Hindlimb muscle (tissue), 1 donor: ENCODE measurements around the gene NRP1. TPM values are rescaled to one million over a fixed set of nuclear protein-coding genes. Genes with fewer than 3 reads are reported as not detected.

Experiments
- DNase-seq: peaks from one replicate; pipeline ENCODE4 v3.0.0-alpha.2; 2013
- polyA plus RNA-seq: library from polyadenylated mRNA; unstranded; fragments of 120-200 nt; gene quantifications from one replicate; pipeline ENCODE4 v1.2.1, GENCODE V29; 2013; ENCODE audit not compliant: insufficient read length

The NRP1 gene
- polyA plus RNA-seq, 1 donor, result 102 TPM

DNA sequence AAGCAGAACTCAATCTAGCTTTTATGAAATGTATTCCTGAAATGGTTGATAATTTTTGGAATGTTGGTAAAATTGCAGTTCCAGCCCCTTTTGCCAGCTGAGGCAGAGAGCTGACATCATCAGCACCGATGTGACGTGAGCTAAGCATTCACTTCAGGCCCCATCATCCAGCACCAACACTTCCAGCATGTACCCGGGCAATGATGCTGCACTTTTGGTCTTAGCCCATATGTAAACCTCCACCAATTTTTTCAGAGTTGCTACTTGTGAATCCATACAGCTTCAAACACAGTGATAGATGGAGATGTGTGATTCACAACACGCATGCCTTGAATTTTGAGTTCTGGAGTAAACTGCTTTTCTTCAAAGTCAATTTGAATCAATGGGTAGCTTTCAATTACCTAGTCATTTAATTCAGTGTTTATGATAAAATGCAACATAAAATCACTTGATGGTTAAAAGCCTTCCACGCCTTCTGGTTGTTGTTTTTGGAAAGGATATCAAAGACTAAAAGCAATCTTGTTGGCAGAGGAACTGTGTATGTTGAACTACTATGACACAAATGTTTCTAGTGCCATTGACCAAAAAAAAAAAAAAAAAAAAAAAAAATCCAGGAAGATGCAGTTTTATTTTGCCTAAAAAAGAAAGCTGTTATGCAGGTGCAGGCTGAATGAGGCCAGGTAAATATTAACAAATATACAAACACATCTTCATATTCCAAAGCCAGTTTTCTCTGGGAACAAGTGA lies 73.9 kb downstream of the NRP1 start:
- no peak for DNase-seq

DNA sequence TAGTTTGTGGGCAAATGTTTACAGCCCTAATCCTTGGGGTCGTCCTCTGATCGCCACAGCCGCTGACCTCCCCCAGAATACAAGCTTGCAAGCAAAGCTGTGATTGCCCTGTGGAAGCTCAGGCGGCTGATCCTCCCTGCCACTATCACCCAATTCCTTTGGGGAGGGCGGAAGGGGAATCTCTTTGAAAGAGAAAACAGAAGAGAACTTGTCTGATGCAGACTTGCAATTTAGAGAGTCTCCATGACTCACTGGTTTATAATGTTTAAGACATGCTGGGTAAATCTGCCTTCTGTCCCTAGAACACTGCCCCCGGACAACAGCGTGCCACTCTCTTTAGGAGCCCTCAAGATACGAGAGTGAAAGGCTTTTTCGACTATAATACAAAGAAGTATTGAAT lies 75.5 kb downstream of the NRP1 start:
- no peak for DNase-seq

DNA sequence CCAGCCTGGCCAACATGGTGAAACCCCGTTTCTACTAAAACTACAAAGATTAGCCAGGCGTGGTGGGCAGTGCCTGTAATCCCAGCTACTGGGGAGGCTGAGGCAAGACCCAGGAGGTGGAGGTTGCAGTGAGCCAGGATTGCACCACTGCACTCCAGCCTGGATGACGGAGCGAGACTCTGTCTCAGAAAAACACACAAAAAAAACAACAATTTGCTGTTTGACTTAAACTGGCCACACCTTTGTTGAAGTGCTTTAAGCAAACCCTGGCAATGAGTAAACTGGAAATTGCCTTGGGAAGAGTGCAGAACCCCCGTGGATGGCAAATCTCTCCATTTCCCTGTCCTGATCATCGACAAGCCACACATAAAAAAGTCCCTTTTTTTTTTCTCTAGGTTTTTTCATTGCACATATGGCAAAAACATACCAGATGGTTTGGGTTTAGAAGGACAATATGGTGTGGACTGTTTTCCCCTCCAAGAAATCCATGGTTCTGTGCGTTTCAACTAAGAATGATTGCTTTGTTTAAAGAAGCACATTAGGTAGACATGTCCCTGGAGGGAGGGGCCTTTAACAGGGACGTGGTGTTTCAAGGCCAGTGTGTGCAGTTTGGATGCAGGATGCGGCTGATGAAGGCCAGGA lies 76.9 kb downstream of the NRP1 start:
- DNase-seq, result no peak

GRCh38 chr10:33256458-33256857 lies 78.0 kb downstream of the NRP1 start:
- DNase-seq, result no peak

DNA sequence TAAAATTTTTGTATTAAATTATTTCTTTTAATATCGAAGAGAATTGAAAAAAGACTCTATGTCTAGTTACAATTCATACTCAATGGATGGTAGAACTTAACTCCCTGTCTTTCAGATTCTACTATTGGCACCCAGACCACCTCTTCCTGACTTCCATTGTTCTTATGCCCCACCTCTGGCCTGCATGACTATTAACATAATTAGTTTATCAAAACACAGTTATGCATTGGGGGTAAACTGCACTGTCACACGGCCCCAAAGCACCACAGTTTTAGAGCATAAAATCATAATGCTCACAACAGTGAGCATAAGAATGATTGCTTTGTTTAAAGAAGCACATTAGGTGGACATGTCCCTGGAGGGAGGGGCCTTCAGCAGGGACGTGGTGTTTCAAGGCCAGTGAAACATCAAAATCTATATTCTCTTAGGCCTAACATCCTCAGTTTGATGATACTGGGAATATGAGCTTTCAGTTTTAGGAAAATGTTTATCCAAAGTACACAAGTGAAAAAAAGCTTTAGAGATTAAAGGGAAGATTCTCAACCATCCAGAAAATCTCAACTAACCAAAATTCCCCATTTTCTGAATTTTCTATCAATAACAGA lies 79.8 kb downstream of the NRP1 start:
- no peak for DNase-seq

- DNase-seq, result no peak
Measured at GRCh38 chr10:33253411-33253810, 81.1 kb downstream of the NRP1 start.

DNA sequence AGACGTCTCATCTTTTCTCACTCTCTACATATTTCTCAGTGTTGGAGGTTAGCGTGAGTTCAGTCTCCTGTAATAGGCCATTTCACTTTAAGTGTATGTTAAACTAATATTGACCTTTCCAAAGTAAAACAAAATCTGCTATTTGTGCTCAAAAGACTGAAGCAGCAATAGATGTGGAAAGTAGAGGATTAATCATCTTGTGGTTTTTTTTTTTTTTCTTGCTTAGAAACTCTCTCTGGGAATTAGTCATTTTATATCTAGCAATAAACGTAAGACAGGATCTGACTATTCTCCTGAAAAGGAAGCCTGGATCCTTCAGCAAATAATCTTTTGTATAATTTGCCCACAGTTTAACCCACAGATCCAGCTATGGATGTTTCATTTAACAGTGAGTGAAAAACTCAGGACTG lies 81.7 kb downstream of the NRP1 start:
- DNase-seq, result no peak

DNA sequence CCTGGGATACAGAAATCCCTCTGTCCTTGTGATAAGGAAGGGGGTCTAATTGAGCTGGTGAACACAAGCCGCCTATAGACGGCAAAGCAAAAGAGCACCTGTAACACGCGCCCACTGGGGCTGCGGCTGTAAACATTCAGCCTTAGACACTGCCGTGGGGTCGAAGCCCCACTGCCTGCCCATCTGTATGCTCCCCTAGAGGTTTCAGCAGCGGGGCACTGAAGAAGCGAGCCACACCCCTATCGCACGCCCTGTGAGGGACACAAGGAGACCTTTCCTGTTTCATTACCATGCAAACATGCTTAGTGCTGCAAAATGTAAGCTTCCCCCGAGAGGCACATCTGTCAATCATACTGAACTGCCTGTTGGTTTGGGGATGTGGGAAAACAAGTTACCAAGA lies 82.1 kb downstream of the NRP1 start:
- DNase-seq, result no peak

- DNase-seq, result peak; percentile 21
Measured at GRCh38 chr10:33249659-33250345, 84.7 kb downstream of the NRP1 start.

- DNase-seq, result no peak
Measured at GRCh38 chr10:33249137-33249536, 85.3 kb downstream of the NRP1 start.

GRCh38 chr10:33248638-33249037 lies 85.8 kb downstream of the NRP1 start:
- DNase-seq, result no peak

- no peak for DNase-seq
Measured at GRCh38 chr10:33247221-33247922, 87.1 kb downstream of the NRP1 start.

- no peak for DNase-seq
Measured at GRCh38 chr10:33245343-33245742, 89.1 kb downstream of the NRP1 start.

DNA sequence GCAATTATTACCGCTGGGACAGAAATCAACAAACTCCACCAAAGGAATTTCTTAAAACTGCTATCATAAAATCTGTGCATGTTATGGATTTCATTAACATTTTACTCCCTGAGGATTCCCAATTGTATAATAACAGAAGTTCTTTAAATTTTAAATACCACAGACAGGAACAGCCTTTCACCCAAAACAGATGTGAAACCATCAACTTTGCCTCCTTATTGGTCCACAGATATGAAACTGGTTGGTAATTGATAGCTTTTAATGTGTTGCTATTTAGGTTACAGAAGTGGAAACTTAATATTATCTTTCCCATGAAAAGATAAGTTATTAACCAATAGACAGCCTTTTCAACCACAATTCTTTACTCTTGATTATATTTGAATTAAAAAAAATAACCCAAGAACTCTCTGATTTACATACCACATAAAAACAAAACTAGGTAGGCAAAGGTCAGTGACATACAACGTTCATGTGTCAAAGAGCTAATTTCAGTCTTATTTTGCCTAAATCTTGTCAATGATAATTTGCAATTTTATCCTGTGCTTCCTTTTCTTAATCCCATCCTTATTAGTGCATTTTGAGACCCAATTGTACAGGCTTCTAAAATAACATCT lies 90.0 kb downstream of the NRP1 start:
- no peak for DNase-seq

DNA sequence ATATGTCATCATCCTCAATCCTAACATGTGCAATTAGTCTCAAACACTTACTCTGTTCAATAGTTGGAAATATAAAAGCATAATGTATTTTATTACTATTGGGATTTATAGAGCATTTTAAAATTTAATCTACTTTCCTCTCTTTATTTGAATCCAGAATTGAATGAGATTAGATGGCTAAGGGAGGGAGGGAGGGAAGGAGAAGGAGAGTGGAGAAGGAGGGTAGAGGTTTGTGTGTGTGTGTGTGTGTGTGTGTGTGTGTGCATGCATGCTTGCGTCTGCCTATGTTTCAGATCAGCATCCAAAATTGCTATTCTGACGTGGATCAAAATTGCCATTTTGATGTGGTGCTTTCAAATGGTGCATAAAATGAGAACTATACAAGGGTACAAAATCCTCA lies 90.8 kb downstream of the NRP1 start:
- DNase-seq, result no peak

DNA sequence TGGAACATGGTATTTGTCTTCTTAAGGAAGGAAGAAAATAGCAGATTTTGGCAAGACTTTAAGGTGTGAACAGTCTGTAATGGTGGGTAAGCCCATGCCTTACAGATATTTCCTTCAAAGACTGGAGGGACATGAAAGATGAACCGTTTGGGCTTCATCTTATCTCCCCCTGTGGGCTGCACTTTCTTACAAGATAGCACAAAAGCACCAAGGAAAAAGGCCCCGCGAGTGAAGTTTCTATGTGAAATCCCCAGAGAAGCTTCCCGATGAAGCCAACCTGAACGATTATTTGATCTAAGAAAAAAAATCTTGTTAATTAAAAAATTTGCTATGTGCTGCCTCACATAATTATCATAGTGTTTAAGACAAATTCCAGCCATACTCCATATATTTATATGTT lies 91.5 kb downstream of the NRP1 start:
- no peak for DNase-seq

GRCh38 chr10:33241351-33241750 lies 93.1 kb downstream of the NRP1 start:
- DNase-seq, result no peak

- no peak for DNase-seq
Measured at GRCh38 chr10:33240931-33241330, 93.5 kb downstream of the NRP1 start.

GRCh38 chr10:33240258-33240657 lies 94.2 kb downstream of the NRP1 start:
- DNase-seq, result no peak

DNA sequence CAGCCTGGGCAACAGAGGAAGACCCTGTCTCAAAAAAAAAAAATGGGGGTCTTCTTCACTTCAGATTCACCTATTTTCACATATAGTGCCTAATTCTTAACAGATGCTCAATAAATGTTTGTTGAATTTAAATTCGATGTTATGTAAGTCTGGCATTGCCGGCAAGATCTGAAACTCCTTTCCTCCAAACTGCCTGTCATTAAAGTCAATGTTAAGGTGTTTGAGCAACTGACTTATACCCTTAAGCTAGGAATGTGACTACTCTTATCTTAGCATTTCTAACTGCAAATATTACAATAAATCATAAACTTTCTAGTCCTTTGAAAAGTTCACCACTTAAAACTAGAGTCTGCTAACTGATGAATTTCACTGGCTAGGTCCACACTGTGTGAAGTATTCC lies 95.2 kb downstream of the NRP1 start:
- no peak for DNase-seq

GRCh38 chr10:33238643-33239042 lies 95.8 kb downstream of the NRP1 start:
- DNase-seq, result no peak
